NCI-H187 (cell line): ENCODE data around the gene OBSCN.

Source experiments
- DNase-seq, 2 experiments: peaks; one replicate each; lab custom pipeline; 2025; lab: John Stamatoyannopoulos, UW

Gene OBSCN

DNA sequence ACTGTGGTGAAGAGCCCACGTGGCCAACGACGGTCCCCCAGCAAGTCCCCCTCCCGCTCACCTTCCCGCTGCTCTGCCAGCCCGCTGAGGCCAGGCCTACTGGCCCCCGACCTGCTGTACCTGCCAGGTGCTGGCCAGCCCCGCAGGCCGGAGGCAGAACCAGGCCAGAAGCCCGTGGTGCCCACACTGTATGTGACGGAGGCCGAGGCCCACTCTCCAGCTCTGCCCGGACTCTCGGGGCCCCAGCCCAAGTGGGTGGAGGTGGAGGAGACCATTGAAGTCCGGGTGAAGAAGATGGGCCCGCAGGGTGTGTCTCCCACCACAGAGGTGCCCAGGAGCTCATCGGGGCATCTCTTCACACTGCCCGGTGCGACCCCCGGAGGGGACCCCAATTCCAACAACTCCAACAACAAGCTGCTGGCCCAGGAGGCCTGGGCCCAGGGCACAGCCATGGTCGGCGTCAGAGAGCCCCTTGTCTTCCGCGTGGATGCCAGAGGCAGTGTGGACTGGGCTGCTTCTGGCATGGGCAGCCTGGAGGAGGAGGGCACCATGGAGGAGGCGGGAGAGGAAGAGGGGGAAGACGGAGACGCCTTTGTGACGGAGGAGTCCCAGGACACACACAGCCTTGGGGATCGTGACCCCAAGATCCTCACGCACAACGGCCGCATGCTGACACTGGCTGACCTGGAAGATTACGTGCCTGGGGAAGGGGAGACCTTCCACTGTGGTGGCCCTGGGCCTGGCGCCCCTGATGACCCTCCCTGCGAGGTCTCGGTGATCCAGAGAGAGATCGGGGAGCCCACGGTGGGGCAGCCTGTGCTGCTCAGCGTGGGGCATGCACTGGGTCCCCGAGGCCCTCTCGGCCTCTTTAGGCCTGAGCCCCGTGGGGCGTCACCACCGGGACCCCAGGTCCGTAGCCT lies 152.0 kb downstream of the OBSCN start:
- DNase-seq: no peak

DNA sequence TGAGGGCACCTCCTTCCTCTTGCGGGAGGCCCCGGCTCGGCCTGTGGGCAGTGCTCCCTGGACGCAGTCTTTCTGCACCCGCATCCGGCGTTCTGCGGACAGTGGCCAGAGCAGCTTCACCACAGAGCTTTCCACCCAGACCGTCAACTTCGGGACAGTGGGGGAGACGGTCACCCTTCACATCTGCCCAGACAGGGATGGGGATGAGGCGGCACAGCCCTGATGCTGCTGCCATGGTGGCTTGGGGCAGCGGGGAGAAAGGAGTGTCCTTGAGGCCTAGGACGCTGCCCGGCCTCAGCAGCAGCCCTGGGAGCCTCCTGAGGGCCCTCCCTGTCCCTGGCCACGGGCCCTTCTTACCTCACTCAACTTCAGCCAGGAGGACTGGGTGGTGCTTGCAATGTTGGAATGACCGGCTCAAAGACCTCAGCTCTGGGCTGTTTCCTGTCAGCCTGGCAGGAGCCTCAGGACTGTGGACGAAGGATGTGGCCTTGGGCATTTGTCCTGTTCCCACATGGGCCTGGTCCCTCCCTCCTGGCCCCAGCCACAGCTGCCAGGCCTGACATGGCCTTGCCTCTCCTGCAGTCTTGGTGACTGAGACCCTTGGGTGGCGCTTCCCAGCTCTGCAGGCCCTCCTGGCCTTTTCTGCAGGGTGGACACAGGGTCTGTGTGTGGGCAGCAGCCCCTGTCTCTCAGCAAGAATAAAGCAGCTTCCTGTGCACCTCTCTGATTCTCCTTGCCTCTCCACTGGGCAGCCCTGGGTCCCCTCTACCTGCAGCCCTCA lies 152.9 kb downstream of the OBSCN start:
- DNase-seq: no peak

DNA sequence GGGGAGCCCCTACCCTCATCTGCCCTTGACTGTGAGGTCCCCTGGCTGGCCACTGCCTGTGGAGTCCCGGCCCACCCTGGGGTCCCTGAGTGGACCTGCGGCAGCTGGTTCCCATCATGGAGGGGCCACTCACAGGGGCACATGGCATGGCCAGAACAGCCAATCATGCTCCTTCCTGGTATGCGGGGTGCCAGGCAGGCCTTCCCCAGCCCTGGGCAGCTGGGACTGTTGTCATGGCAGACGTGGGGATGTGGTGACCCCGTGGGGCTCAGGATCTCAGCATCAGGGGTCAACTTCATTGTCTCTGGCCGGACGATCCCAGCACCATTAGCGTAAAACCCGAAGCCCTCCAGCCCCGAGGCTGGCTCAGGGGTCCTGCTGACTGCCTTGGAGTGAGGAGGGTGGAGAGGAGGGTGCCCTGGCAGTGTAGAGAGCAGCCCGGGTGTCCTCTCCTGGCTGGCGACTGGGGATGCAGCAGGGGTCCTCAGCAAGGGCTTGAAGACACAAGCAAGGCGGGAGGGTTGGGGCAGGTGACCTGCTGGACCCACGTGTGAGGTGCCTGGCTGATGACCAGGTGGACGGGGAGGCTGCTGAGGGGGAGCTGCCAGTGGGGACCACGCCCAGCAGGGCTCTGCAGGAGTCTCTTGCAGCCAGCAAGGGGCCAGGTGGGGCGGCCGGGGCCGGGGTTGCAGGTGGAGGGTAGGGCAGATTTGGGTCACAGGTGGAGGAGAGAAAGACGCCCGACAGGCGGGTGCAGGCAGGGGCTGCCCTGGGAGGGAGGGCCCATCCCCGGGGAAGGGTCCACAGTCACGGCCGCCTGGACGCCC lies 153.7 kb downstream of the OBSCN start:
- DNase-seq: no peak

DNA sequence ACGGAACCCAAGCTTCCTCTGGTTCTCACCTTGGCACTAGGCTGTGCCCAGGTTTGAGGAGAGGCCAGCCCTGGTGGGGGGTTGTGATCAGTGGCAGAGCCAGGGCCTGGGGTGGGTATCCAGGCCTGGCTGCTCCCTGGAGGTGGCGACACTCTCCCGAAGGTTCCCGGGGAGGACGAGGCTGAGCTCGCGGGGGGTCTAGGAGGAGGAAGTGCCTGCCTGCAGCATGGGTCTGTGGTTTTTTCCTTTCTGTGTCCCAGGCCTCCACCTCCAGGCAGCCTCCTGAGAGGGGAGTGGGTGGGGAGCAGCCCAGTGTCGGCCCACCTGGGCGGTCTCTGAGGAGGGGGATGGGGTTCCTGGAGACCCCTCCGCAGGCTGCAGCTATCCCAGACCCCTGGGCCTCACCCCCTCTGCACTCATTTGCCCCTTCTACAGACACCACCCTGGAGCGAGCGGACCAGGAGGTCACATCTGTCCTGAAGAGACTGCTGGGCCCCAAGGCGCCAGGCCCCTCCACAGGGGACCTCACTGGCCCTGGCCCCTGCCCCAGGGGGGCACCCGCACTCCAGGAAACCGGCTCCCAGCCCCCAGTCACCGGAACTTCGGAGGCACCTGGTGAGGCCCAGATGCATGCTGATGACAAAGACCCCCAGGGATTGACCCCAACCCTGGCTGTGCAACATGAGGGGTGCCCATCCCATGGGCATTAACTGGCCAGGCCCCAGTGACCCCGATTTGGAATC lies 154.5 kb downstream of the OBSCN start:
- DNase-seq: no peak

DNA sequence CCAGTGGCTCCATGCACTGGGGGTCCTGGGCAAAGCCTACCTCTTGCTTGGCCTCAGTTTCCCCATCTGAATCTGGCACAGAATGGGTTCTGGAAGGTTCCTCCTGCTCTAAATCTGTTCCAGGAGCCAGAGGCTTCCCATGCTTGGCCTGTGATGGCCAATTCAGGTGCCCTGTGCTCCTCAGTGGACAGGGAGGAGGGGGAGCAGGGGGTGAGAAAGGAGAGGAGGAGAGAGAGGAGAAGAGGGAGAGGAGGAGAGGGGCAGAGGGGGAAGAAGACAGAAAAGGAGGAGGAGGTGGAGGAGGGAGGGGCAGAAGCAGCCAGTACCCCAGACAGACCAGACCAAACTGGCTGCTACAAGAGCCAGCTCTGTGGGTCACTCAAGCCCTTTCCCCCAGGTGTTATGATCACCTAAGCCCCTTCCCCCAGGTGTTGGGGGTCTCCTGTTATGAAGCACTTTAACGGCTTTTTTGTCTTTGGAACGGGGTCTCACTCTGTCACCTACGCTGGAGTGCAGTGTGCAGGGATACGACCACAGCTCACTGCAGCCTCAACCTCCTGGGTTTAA lies 155.1 kb downstream of the OBSCN start:
- no peak for DNase-seq

DNA sequence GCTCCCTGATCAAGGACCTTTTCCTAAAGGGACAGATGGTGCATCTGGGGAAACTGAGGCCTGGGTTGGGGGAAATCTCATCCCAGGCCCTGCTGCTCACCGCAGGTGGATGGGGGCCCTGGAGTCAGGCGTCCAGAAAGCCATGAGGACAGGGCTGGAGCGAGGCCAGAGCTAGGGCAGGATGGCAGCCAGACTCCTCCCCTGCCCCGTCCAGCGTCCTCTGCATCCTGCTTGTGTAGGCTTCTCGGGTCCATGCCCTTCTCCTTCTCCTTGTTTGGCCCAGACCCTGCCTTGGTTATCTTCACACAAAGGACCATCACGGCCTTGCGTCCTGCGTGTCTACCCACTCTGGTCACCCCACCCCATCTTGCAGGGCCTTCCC lies 155.8 kb downstream of the OBSCN start:
- no peak for DNase-seq

DNA sequence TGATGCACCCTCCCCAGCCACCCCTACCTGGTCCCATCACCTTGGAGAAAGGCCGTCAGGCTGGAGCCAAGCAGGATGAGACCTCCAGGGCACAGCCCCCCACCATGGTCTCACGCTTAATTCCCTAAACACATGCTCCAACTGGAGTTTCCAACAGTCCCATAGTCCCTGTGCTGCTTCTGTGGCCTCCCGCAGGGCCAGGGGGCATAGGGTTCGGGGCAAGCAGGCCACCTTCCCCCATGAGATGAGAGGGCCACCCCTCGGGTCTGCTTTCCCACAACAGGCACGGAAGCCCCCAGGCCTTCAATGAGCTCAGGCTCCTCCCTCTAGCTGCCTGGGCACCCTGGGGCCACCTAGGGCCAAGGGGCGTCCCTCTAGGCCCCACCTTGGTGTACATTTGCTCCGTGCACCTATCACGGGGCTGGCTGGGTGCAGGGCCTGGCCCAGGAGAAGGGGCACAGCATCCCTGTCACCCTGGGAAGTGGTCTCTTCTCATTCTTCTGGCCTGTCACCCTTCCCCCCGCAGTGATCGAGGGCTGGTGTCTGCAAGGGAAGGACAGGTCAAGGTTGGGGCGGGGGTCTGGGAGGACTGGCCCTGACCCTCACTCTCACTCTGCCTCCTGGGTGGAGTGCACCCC lies 156.3 kb downstream of the OBSCN start:
- no peak for DNase-seq

DNA sequence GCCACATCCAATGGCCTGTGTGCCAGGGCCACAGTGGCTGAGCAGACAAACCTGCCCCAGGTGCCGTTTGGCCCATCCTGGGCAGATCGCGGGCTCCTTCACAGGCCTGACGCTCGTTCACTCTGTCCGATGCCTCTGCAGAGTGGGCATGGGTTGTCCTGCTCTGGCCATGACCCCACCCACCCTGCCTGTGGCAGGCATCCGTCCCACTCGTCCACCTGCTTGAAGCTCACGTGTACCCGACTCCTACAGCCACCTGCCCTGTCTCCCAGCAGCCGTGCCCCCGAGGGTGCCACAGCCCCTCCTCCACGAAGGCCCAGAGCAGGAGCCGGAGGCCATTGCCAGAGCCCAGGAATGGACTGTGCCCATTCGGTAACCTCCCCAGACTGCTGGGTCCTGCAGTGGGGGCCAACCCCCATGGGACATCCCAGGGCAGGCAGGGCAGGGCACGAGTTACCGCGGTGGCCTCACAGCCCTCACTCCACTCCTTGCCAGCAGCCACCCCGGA lies 156.9 kb downstream of the OBSCN start:
- DNase-seq: no peak

DNA sequence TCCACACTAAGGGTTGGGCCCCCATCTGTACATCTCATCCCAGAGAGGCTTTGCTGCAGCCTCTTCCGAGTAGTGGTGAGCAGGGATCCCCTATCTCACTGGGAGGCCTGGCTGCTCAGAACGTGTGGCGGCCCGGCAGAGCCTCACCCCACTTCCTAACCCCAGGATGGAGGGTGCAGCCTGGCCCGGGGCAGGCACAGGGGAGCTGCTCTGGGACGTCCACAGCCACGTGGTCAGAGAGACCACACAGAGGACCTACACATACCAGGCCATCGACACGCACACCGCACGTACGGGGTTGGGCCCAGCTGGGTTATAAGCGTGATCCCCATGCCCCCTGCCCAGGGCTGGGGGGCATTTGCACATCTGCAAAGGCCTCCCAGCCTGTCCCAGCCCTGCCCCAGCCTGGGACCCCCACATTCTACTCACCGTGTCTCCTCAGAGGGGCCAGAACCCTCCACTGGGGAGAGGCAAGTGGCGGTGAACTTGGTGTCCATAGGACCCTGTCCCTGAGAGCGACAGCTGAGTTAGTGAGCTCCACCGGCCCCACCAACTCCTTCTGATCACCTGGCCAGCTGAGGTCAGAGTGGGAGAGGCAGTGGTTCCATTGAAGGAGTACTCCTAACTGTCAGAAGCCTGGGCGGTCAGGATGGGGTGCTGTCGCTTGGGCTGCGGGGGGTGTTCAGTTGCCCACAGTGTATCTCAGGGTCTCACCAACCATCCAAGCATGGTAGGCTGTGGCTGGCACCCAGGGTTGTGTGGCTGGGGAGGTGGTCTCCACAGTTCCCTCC lies 157.6 kb downstream of the OBSCN start:
- no peak for DNase-seq

DNA sequence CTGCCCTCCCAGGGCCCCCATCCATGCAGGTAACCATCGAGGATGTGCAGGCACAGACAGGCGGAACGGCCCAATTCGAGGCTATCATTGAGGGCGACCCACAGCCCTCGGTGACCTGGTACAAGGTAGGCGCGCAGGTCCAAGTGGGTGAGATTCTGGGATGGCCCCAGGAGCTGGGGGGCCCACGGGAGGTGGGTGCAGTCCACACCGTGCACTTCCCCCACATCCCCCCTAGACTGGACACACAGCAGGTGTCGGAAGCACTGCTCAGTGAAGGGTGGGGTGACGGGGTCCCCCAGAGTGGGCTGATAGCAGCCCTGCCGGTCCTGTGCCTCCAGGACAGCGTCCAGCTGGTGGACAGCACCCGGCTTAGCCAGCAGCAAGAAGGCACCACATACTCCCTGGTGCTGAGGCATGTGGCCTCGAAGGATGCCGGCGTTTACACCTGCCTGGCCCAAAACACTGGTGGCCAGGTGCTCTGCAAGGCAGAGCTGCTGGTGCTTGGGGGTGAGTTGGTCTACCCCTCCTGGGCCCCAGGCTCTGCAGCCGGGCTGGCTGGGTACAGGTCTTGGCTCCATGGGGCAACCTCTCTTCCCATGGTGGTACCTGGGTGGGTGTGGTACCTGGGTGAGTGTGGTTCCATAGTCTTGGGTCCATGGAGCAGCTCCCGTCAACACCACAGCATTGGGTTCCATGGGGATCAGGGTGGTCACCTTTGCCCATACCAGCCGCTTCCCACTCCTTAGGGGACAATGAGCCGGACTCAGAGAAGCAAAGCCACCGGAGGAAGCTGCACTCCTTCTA lies 158.4 kb downstream of the OBSCN start:
- no peak for DNase-seq

DNA sequence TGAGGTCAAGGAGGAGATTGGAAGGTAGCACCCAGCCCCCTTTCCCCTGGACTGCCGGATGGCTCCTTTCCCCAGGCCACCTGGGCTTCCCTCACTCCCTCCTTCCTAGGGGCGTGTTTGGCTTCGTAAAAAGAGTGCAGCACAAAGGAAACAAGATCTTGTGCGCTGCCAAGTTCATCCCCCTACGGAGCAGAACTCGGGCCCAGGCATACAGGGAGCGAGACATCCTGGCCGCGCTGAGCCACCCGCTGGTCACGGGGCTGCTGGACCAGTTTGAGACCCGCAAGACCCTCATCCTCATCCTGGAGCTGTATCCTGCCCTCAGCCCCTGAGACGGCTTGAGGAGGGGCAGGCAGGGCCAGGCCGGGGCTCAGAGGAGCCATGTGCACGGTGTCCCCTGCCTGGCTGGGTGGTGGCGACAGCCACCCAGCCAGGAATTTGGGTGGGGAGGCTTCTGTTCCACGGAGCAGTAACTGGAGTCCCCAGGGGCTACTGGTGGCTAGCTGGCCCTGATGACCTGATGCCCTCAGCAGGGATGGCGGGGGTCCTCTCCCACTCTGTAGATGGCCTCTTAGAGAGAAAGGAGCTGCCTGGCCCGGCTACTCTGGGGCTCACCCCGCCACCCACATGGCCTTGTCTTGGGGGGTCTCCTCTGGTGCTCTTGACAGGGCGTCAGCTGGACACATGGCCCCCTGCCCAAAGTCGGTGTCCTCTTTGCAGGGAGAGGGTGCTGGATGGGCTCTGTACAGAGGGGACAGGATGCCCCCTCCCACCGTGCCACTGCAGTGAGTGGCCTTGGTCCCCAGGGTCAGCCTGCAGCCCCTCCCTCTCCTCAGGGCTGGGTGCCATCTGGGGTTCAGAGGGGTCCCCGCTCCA lies 159.3 kb downstream of the OBSCN start:
- no peak for DNase-seq

DNA sequence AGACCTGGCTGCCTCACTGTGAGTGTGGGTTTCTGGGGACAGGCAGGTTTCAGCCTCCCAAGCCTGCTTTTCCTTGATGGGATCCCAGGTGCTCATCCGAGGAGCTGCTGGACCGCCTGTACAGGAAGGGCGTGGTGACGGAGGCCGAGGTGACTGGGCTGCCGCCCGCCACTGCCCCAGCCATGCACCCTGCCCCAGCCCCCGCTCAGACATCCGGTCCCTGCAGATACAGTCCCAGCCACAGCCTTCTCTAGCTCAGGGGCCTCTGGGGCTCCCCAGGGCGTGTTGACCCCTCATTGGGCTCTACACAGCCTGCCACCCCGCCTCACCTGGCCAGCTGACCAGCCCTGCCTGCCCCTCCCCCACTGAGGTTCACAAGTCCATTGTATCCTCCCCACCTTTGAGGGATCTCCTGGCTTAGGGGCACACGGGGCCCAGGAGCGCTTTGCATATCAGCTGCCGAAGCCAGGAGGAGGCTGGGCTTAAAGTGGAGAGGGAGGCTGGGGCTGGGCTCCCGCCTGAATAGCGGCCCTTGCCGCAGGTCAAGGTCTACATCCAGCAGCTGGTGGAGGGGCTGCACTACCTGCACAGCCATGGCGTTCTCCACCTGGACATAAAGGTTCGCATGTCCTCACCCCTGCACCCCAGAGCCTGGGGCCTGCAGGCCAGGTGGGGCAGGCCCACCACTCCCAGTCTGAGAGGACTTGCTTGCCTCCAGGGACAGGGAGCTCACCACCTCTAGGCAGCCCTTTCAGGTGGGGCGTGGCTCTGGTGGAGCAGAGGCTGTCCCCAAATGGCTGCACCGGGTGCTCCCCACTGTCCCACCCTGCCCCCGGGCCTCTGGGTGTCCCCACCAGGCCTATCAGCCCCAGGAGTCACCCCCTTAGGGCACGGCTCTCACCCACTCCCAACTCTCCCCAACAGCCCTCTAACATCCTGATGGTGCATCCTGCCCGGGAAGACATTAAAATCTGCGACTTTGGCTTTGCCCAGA lies 160.3 kb downstream of the OBSCN start:
- no peak for DNase-seq

DNA sequence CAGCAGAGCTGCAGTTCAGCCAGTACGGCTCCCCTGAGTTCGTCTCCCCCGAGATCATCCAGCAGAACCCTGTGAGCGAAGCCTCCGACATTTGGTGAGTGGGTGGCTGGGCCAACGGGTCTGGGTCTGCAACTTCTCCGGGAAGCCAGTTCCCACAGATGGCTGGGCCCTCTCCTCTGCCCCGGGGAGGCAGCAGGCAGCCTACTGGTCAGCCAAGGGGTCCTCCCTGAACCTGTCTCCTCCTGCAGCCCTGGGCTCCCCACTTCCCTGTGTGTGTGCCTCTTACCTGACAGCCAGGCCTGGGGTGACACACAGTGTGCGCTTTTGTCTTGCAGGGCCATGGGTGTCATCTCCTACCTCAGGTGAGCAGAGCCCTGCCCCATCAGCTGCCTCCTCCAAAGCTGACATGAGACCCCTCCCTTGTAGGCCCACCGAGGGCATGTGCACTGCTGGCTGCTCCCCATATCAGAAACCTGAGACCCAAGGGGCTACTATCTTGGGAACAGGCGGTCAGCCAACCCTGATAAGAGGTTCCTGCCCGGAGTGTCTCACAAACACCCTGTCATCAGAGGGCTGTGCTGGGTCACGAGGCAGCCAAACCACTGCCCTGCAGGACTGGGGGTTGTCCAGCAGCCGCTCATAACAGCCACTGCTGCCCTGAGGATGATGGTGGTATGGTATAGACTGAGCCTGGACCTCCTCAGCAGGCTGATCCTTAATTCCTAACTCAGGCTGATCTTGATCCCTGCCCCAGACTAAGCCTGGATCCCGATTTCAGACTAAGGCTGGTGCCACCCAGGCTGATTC lies 161.2 kb downstream of the OBSCN start:
- no peak for DNase-seq

DNA sequence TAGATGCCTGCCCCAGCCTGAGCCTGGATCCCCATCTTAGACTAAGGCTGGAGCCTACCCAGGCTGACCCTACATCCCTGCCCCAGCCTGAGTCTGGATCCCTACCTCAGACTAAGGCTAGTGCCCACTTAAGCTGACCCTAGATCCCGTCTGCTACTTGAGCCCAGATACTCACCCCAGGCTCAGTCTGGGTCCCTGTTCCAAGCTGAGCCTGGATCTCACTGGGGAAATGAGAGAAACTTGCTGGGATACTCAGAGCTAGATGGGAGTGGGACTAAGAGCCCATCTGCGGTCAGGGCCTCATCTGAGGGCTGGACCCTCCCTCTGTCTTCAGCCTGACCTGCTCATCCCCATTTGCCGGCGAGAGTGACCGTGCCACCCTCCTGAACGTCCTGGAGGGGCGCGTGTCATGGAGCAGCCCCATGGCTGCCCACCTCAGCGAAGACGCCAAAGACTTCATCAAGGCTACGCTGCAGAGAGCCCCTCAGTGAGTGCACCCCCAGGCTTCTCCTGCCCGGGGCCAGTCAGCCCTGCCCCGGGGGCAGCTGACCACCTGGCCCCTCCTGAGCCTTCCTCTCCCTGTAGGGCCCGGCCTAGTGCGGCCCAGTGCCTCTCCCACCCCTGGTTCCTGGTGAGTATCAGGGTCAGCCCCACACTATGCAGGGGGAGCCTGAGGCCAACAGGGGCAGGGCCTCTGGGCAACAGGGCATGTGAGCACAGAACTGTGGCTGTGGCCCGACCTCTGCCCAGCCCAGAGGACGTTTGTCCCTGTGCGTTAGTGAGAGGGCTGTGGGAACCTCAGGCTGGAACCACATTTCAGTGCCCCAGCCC lies 162.0 kb downstream of the OBSCN start:
- DNase-seq: no peak

DNA sequence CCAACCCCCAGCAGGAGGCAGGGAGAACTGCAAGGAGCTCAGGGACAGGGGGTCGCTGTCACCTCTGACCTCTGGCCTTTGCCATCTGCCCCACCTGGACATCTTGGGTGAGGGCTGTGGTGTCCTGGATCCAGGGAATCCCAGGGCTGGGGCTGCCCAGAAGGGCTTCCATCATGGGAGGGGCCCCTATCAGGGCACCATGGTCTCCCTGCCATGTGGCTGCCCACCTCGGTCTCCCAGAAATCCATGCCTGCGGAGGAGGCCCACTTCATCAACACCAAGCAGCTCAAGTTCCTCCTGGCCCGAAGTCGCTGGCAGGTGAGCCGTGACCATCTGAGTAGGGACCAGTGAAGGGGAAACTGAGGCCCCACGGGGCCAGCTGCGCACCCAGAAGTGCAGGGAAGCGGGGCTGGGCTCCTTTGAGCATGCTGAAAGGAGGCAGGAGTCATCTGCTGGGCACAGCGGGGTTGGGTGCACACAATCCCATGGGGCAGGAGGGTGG lies 162.6 kb downstream of the OBSCN start:
- DNase-seq: no peak
